ENCODE data around the gene ACOXL.

The ACOXL gene

GRCh38 chr2:111015283-111015995 lies 283.1 kb downstream of the ACOXL start:
- no peak for DNase-seq (ENCODE audit: low read depth)

- DNase-seq (ENCODE audit: low read depth) = no peak
Measured at GRCh38 chr2:111017034-111017622, 284.8 kb downstream of the ACOXL start.

- no peak for DNase-seq (ENCODE audit: low read depth)
Measured at GRCh38 chr2:111017909-111018308, 285.5 kb downstream of the ACOXL start.

DNA sequence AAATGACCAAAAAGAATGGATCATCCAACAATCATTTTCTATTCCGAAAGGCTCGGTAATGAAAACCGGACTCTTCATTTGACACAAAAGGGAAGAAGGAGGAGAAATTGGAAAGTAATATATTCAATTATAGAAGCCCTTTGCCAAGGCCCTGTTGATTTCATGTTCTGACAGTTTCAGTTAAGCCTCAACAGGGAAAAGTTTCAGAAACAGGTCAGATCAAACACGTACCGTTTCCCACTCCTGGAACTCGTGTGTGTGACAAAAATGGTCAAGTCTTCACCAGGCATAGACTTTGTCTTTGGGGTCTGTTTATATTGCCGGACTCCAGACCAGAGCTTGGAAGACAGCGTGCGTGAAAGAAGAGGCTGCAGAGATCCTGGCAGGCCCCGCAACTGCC lies 287.0 kb downstream of the ACOXL start:
- no peak for DNase-seq (ENCODE audit: low read depth)

DNA sequence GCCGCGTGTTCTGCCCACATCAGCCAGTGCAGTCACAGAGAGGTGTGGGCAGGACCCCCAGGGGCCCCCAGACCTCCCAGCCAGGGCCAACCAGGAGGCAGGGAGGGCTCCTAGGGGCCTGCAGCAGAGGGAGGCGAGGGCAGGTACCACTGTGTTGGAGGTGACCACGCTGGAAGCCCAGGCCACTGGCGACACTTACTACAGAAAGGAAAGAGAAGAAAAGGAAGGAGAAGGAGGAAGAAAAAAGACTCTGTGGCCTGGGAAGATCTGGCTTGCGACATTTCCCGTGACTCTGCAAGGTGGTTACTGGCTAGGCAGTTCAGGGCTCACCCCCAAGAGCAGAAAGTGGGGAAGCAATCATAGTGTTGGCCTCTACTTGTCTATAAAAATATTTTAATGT lies 290.3 kb downstream of the ACOXL start:
- DNase-seq (ENCODE audit: low read depth) = no peak

GRCh38 chr2:111024496-111024895 lies 292.1 kb downstream of the ACOXL start:
- DNase-seq (ENCODE audit: low read depth) = no peak

GRCh38 chr2:111025288-111025687 lies 292.9 kb downstream of the ACOXL start:
- DNase-seq (ENCODE audit: low read depth) = no peak

DNA sequence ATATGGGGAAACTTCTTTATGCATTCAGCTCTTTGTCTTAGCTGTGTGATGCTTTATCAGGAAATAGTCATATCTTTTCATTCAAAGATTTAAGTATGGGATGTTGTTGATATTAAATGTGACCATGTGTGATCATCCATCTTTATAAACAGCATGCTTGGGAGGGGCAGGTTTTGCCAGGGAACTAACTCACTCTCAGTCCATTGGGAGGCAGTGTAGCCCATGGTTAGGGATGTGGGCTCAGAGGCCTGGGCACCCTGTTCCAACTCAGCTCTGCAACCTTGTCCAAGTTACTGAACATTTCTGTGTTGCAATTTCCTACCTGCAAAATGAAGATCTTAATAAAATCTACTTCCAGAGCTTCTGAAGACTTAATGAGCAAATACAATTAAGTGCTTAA lies 296.3 kb downstream of the ACOXL start:
- DNase-seq (ENCODE audit: low read depth) = no peak

- DNase-seq (ENCODE audit: low read depth) = no peak
Measured at GRCh38 chr2:111029181-111029927, 297.0 kb downstream of the ACOXL start.

DNA sequence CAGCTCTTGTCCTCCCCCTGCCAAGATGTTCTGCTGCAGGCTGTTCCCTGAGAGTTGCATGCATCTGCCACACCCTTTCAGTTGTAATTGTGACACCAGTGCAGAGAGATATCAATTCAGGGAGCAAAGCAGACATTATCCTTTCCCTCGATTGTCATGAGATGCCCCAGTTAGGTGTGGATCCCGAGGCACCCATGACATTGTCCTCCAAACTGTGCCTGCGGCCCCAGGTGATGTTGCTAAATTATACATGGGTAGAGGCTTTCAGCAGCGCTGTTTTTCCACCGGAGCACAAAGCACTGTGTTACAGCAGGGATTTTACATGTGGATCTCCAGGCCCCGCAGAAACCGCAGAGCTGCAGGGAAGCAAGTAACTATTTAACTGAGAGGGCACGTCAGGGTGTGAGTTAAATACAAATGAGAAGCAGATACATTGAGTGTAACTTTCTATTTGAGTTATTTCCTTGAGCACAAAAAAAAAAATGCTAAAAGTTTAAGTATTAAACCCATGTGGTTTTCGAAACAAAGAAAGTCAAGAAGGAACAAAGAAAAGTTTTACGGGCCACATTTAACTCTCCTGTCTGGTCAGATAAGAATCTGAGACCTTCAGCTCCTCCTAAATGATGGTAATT lies 298.0 kb downstream of the ACOXL start:
- no peak for DNase-seq (ENCODE audit: low read depth)

GRCh38 chr2:111030945-111031344 lies 298.6 kb downstream of the ACOXL start:
- no peak for DNase-seq (ENCODE audit: low read depth)

DNA sequence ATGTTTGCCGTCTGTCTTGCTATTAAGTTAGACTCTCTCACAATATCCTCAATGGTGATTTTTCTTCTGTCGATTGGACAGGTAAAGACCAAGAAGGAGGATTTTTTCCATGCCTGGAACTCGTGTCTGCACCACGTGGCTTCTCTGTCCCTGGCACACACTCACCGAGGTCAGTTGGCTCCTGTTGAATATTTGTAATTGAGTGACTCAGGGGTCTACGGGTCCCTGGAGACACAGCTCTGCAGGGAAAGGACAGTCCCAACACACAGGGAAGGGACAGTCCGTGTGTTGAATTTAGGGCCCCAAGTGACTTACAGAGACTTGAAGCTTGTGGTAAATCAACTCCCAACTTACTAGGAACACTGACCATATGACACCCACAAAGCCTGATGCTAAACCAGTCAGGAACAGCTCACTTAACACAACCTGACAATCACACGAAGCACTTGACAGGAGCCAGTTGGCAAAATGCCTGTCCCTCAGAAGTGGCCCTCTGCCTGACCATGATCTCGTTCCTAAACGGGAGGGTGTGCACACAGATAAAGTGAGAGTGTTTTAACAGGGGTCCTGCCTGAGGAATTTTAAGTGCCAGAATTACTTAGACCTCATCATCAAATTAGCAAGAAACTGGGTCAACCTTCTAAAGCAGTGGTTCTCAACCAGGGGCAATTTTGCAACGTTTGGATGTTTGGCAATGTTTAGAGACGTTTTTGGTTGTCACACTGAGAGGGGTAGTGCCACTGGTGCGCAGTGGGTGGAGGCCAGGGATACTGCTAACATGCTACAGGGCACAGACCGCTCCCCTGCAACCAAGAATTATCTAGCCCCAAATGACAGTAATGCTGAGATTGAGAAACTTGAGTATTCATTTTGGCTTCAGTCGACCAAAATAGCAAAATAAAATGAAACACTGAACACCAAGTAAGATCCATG lies 299.4 kb downstream of the ACOXL start:
- no peak for DNase-seq (ENCODE audit: low read depth)

- no peak for DNase-seq (ENCODE audit: low read depth)
Measured at GRCh38 chr2:111032721-111033429, 300.5 kb downstream of the ACOXL start.

- no peak for DNase-seq (ENCODE audit: low read depth)
Measured at GRCh38 chr2:111034146-111034545, 301.8 kb downstream of the ACOXL start.

GRCh38 chr2:111034606-111035005 lies 302.2 kb downstream of the ACOXL start:
- DNase-seq (ENCODE audit: low read depth) = no peak

- DNase-seq (ENCODE audit: low read depth) = no peak
Measured at GRCh38 chr2:111035830-111036441, 303.6 kb downstream of the ACOXL start.

DNA sequence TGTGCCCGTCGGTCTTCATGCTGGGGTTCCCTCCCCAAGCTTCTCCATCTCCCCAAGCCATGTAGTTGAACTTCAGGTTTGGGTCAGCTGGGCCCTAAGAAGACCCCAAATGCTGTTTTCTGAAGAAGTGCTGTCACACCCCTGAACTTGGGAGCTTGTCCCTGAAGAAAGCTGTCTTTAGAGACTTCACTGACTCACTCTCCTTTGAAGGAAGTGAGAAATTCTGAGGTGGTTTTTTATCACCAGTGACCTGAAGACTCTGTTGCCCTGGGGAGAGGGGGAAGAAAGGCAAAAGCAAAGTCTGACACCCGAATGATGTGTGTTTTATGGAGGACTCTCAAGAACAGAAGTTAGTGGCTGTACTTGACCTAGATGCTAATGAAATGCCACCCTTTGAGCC lies 304.8 kb downstream of the ACOXL start:
- DNase-seq (ENCODE audit: low read depth) = no peak

DNA sequence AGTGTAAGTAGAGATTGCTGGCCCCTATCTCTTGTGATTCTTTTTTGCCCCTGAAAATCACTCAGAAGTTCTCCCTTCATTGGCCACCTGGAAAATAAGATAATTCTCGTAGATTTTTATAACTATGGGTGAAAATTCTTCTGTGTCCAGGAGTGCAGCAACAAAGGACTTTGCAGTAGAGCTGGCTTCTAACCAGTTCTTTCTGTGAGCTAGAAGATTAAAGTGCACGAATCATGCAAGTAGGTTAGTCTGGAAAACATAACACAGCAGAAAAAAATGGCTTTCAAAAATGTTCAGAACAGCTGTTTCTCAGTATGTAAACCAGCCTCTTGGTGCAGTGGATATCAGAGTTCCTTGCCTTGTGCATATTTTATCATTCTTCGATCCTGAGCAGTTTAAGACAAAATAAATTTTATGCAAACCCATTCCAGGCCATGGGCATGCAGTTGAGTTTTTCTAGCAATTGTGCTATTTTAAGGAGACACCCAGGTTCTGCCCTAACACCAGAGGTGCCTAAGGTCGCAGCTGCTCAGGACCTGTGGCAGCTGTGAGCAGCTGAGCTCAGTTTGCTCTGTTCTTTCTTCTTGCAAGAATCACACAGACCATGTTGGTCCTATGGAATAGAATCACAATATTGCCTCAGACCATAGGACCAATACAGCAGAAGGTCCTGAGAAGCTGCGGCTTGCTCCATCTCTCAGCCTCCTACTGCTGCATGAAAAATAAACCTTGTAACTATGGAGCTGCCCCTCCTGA lies 307.4 kb downstream of the ACOXL start:
- no peak for DNase-seq (ENCODE audit: low read depth)

- DNase-seq (ENCODE audit: low read depth) = no peak
Measured at GRCh38 chr2:111041398-111042202, 309.2 kb downstream of the ACOXL start.

All from activated gamma-delta T cell treated with anti-CD3 and anti-CD28 coated beads, Interleukin-2, amount 50 U/mL, for 16 hours (primary cell).